GM21717 (cell line): ENCODE results near the gene TCEANC2.

ENCODE experiments used
- ATAC-seq: cut with Tn5 transposase; IDR thresholded peaks from one replicate; pipeline ENCODE4 v1.9.1; 2021; ENCODE audit warnings: mild to moderate bottlenecking, moderate library complexity; ENCODE audit not compliant: unreplicated experiment

Gene TCEANC2

DNA sequence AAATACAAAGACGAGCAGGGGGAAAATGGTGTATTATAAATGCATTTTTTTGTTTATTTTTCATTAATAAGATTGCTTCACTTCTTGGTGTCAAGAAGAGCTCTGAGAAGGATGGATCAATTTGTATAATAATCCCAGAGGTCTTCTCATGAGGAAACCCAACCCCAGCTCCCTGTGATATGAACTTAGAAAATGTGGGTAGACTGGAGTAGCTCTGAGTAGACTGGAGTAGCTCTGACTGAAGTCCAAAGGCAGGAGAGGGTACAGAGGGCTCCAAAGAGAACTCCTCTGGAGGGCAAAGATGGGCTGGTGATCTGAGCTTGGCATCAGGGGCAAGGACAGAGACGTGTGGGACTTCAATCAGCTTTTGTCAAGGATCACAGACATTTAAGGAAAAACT lies 78.0 kb downstream of the TCEANC2 start:
- ATAC-seq: no peak

GRCh38 chr1:54132495-54132894 lies 79.1 kb downstream of the TCEANC2 start:
- ATAC-seq: no peak

DNA sequence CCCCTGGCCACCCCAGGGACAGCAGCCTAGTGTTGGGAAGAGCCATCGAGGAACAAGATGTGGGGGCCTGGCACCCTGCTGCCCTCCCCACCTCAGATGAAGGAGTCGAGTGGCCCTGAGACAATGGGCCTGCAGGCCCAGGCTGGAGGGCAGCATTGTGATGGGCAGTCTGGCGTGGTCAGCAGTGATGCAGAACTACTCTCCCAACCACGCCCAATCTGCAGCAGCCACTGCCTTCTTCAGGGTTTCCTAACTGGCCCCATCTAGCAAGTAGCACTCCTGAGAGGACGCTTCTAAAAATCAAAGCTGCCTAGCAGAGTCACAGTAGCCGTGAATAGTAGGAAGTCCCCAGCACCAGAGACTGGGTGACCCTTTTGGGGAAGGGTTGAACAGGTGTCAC lies 80.9 kb downstream of the TCEANC2 start:
- no peak for ATAC-seq

GRCh38 chr1:54135436-54136120 lies 82.2 kb downstream of the TCEANC2 start:
- no peak for ATAC-seq

- no peak for ATAC-seq
Observed at GRCh38 chr1:54136269-54136896, 83.0 kb downstream of the TCEANC2 start.

- ATAC-seq: no peak
Observed at GRCh38 chr1:54136963-54137533, 83.6 kb downstream of the TCEANC2 start.

- ATAC-seq: no peak
Observed at GRCh38 chr1:54137534-54138061, 84.2 kb downstream of the TCEANC2 start.

DNA sequence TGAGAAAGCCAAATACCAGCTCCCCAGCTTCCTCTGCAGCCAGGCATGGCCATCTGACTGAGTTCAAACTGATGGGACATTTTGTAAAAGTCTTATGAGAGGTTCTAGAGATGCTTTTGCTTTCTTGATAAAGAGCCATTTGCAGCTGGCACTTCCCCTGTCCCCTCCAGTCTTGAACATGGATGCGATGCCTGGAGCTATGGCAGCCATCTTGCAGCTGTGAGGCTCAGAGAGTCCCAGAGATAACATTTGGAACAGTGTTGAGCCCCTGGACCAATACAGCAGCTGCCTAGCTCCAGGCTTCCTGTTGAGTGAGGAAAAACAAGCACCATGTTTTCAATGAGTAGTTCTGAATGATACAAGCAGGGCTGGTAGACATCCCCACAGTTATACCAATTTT lies 85.6 kb downstream of the TCEANC2 start:
- ATAC-seq: no peak

DNA sequence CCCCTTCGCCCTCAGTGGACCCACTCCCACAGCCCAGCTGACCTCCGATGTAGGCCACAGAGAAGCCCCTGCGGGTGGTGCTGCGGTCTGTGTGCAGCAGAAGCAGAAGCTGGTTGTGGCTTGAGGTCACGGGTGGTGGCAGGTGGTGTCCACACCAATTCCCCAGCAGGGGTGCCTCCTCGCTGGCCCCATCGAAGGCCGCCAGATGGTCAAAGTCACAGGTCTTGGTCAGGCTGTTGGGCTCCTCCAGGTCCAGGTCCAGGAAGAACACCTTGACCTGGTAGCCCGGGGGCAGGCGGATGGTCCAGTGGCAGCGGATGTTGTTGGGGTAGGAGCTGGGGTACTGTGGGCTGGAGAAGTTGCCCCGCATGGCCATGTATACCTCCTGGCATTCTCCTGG lies 86.3 kb downstream of the TCEANC2 start:
- ATAC-seq: no peak

DNA sequence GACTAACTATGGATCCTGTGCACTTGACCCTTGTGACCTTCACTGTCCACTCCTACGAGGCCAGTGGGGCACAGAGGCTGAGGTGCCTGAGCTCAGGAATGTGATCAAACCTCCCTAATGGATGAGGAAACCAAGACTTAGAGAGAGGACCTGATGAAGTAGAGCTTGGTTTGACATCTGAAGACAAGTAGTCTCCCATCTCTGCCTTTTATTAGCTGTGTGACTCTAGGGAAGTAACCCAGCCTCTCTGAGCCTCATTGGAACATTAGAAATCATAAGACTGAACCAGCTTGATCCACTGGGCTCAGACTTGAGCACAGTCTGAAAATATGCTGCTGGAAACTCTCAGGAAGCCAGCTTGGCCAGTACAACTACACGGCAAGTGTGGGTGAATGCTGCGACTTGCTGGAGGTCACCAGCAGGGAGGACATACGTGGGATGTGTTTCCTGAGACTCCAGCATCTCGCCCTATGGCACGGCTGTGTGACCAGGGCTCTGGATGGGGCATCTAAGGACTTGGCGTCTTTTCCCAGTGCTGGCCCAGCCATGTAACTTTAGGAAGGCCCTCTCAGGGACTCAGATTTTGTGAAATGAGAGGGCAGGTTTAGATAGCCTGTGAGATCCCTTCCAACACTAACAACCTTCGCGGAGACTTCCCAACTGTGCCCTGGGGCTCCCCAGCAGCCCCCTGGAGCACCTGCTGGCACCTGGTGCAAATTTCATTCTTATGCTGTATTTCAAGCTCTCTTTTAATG lies 88.9 kb downstream of the TCEANC2 start:
- no peak for ATAC-seq

DNA sequence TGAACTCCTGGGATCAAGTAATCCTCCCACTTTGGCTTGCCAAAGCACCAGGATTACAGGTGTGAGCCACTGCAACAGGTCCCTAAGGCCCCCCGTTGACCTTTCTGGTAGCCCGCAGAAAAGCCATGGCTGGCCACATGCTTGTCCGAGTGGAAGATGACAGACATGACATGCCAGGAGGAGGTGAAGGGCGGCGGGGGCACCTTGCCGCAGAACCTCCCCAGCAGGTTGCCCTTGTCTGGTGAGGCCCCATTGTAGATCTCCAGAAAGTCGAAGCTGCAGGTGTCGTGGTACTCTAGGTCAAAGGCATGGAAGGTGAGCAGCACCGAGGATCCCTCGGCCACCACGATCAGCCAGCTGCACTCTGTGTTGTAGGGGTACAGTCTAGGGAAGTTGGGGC lies 91.0 kb downstream of the TCEANC2 start:
- ATAC-seq: no peak

GRCh38 chr1:54149734-54150133 lies 96.3 kb downstream of the TCEANC2 start:
- no peak for ATAC-seq

- no peak for ATAC-seq
Observed at GRCh38 chr1:54151013-54151412, 97.6 kb downstream of the TCEANC2 start.

- no peak for ATAC-seq
Observed at GRCh38 chr1:54152696-54153095, 99.3 kb downstream of the TCEANC2 start, which contains the start of gene CDCP2. CDCP2 (minus strand) TSS chr1:54153000; CDS start chr1:54152922, 78 bp downstream.

DNA sequence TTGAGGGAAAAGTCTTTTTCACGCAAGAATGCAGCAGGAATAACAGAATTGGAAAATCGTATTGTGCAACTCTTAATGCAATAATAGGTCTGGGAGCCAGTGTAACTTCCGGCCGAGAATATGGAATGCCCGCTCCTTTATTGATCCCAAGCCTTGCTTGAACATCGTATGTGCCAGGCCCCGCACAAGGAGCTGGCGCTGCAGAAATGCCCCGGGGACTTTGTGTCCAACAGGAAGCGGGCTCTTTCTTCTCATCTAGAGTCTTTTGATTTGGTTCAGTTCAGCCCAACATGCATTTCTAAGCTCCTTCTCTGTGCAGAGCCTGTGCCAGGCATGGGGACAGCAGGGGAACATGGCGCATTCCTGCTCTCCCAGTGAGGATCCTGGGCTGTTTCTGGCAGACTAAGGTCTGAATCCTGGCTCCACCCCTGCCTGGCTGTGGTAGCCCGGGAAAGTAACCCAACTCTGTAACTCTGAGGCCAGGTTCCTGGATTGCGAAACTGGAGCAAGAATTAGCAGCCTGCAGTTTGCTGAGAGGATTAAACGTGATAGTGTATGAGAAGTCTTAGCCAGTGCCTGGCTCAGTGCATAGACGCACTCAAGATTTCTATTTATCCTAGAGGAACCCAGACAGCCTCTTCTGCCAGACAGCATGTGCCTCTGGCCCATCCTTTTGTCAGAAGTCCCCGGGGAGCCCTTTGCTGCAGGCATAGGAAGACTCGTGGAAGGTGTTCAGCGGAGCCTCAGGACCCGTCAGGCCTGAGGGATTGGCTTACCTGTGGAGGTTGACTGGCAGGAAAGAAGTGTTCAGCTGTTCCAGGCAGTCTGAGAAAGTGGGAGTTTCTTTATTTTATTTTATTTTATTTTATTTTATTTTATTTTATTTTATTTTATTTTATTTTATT lies 100.4 kb downstream of the TCEANC2 start:
- ATAC-seq: no peak
